HFFc6 (cell line): ENCODE results near the gene GMEB2. TPM values are rescaled to one million over a fixed set of nuclear protein-coding genes. Genes with fewer than 3 reads are reported as not detected.

Experiments used
- DNase-seq: peaks from one replicate; pipeline ENCODE4 v3.0.0-alpha.2; 2018
- H3K27ac Mint-ChIP-seq: 2 replicates; pipeline ENCODE4 v1.8.0; 2020; ENCODE audit warnings: mild to moderate bottlenecking, mixed read lengths
- H3K27me3 Mint-ChIP-seq: 2 replicates; pipeline ENCODE4 v1.8.0; 2021; ENCODE audit warnings: mild to moderate bottlenecking, moderate library complexity, mixed read lengths; ENCODE audit not compliant: insufficient read depth
- H3K36me3 Mint-ChIP-seq: 2 replicates; pipeline ENCODE4 v1.8.0; 2021; ENCODE audit warnings: low read depth, mixed read lengths
- H3K4me1 Mint-ChIP-seq: 2 replicates; pipeline ENCODE4 v1.8.0; 2020; ENCODE audit warnings: low read depth, mixed read lengths
- H3K4me3 Mint-ChIP-seq: 2 replicates; pipeline ENCODE4 v1.8.0; 2020; ENCODE audit warnings: mild to moderate bottlenecking, moderate library complexity, mixed read lengths
- H3K9me3 Mint-ChIP-seq: 2 replicates; pipeline ENCODE4 v1.8.0; 2020; ENCODE audit warnings: mild to moderate bottlenecking, mixed read lengths
- total RNA-seq, 6 experiments: library from RNA; stranded (reverse); fragmentation: NEBNext Ultra II Directional; extraction: Animal tissue kit (Norgen Biotek cat#: 25700); gene quantifications; 2 replicates in 1 of 6; 3 replicates in 5 of 6; pipeline ENCODE4 v1.2.3, GENCODE V29; 2021
- TF ChIP-seq, protein P1 (sequence below): fragments of 200-600 bp; sonication (generic); IDR thresholded peaks from 2 replicates; pipeline ENCODE4 v1.5.0; 2021; ENCODE audit warnings: antibody characterized with exemption, mild to moderate bottlenecking

GMEB2 gene
- total RNA-seq, 6 experiments from 2014 or later = 10.9 to 12.4 (median 12.0) TPM

DNA sequence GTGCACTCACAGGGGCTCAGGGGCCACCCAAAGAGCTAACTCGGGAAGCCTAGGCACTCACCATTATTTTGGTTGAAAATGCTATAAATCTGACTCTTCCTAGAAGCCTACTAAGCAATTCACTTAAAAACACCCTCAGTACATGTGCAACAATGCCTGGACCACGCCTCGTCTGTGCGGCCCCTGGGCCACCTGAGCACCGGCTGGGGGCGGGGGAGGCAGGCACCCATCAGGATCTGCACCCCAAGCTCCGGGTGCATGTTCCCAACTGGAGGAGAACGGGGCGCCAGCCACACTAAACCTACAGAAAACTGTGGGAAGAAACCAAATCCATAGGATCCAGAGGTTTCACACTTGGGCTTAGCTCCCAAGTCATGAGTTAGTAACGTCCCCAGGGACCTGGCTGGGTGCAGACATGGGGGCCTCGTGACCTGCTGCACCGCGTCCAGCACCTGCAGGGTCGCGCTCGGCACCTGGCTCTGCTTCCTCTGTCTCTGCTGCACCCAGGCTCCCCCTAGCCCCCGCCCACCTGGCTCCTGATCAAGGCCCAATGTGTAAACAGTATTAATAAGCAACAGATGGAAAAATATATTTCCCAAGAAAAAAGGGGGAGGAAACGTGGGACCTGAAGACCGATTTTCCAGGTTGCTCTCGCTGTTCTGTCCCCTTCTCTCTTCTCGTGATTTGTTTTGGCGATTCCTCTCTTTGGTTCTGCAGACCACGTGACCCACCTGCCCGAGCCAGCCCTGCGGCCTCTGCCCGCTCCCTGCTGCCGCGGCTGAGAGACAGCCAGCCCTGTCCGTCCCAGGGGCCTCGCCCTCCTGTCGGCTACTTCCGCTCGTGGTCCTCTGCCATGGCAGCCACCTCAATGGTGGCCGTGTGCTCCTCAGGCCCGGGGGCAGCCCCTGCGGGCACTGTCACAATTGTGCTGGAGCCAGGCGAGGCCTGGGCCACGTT lies 37.4 kb downstream of the GMEB2 start:
- no peak overlapping the region for H3K4me3 Mint-ChIP-seq
- TF ChIP-seq, protein P1, sequence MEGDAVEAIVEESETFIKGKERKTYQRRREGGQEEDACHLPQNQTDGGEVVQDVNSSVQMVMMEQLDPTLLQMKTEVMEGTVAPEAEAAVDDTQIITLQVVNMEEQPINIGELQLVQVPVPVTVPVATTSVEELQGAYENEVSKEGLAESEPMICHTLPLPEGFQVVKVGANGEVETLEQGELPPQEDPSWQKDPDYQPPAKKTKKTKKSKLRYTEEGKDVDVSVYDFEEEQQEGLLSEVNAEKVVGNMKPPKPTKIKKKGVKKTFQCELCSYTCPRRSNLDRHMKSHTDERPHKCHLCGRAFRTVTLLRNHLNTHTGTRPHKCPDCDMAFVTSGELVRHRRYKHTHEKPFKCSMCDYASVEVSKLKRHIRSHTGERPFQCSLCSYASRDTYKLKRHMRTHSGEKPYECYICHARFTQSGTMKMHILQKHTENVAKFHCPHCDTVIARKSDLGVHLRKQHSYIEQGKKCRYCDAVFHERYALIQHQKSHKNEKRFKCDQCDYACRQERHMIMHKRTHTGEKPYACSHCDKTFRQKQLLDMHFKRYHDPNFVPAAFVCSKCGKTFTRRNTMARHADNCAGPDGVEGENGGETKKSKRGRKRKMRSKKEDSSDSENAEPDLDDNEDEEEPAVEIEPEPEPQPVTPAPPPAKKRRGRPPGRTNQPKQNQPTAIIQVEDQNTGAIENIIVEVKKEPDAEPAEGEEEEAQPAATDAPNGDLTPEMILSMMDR = no peak

DNA sequence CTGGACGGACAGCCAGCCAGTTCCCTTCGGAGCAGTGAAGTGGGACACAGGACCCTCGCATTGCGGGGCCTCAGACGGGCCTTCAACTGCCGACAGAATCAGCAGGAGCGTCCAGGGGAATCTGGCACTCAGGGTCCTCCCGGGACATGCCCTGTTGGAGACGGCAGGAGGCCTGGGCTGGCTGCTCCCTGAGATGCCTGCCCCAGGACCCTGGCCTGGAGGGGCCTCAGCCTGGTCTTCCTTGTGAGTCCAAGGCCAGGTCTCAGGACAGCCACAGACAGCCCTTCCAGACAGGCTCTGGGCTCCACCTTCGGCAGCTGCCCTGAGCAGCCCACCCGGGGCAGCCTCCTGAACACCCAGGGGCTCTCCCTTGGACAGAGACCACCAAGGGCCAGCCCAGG lies 38.3 kb downstream of the GMEB2 start:
- no peaks in the 10 kb centered on the region for H3K4me1 Mint-ChIP-seq
- no peak overlapping the region for H3K4me3 Mint-ChIP-seq
- H3K27ac Mint-ChIP-seq = no peak overlapping the region
- no peaks in the 10 kb centered on the region for H3K9me3 Mint-ChIP-seq
- TF ChIP-seq, protein P1 = no peak
- no peaks in the 10 kb centered on the region; the same call in none of the 2 replicates for H3K27me3 Mint-ChIP-seq
- no peak for DNase-seq
- H3K36me3 Mint-ChIP-seq = peaks cover 15% of the 10 kb centered on the region

More for the DNA sequence above, 37.4 kb downstream of the GMEB2 start:
- Mint-ChIP-seq H3K36me3 (peaks cover 15% of the 10 kb centered on the region), H3K9me3 (no peaks in the 10 kb centered on the region), H3K27me3 (no peaks in the 10 kb centered on the region; the same call in none of the 2 replicates), H3K27ac (no peak overlapping the region), H3K4me1 (peaks cover 8% of the 10 kb centered on the region; the same call in 1 of the 2 replicates)
- DNase-seq = no peak

DNA sequence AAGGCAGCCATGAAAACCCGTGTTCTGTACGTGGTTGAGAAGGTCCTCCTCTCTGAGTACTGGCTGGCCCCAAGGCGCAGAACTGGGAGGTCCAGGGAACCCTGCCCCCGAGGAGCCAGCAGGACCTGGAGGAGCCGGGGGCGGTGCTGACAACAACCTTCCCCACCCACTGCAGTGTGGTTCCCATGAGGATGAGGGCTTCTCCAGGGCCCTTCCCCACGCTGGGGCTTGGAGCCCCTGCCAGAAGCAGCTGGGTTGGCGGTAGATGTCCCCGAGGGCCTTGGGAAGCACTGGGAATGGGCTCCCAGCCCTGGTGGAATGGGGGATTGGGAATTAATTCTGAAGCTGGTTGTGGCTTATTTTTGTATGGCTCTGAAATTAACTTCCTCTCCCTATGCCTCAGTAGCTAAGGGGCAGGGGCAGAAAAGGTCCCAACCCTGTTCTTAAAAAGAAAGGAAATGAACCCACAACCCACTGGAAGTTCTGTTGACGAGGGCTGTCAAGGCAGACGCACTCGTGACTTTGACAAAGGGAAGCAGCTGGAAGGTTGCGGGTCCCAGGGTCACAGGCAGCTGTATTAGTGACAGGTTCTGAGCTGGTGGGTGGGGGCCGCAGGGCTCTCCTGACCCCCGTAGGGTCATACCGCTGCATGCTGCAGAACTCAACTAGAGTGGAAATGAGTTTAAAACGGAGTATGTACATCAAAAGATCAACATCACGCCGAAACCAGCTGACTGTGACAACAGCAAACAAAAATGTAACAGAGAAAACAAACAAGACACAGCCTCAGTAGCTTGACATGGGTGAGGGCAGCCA lies 38.9 kb downstream of the GMEB2 start:
- H3K4me1 Mint-ChIP-seq = no peaks in the 10 kb centered on the region
- no peaks in the 10 kb centered on the region; the same call in none of the 2 replicates for H3K27me3 Mint-ChIP-seq
- H3K9me3 Mint-ChIP-seq = no peaks in the 10 kb centered on the region
- DNase-seq = no peak
- no peak overlapping the region for H3K4me3 Mint-ChIP-seq
- peaks cover 10% of the 10 kb centered on the region for H3K36me3 Mint-ChIP-seq
- H3K27ac Mint-ChIP-seq = no peak overlapping the region
- TF ChIP-seq, protein P1 = no peak

DNA sequence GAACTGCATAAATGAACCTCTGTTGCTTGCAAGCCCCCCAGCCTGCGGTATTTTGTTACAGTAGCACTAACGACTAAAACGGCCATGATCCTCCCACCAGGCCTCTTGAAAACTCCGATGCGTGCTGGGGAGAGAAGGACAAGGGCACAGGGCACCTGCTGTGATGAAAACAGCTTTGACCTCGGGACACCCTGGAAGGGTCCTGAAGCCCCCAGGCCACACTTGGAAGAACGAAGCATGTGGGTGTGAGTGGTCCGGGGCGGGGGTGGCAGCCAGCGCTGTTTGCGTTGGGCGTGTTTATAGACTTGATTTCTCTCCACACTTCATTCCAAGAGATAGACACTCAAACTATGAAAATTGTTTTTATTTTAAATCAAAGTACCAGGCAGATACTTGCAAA lies 39.6 kb downstream of the GMEB2 start:
- H3K4me1 Mint-ChIP-seq = no peaks in the 10 kb centered on the region
- H3K27ac Mint-ChIP-seq = no peak overlapping the region
- peaks cover 4% of the 10 kb centered on the region for H3K27me3 Mint-ChIP-seq
- TF ChIP-seq, protein P1 = no peak
- no peak overlapping the region for H3K4me3 Mint-ChIP-seq
- peaks cover 9% of the 10 kb centered on the region for H3K36me3 Mint-ChIP-seq
- DNase-seq = no peak
- no peaks in the 10 kb centered on the region for H3K9me3 Mint-ChIP-seq

DNA sequence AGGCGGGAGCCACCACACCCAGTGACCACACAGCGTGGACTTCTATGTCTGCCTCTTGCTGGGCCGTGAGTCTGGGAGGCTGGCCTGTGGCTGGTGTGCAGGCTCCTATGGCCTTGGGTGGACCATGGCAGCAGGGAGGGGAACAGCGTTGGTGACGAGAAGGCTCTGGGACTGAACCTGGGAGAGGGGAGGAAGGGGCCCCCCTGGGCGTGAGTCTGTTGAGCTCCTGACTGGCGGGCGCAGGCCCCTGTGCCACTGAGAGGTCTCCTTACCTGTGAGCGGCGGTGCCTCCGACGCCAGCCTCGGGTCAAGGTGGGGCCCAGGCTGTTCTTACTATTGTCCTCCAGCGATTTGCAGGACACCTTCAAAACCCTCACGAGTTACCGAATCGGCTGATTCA lies 40.1 kb downstream of the GMEB2 start:
- Mint-ChIP-seq H3K9me3 (no peaks in the 10 kb centered on the region), H3K4me1 (no peaks in the 10 kb centered on the region)

More for the DNA sequence above, 40.1 kb downstream of the GMEB2 start:
- TF ChIP-seq, protein P1 = no peak
- H3K36me3 Mint-ChIP-seq = peaks cover 9% of the 10 kb centered on the region
- DNase-seq = no peak
- peaks cover 6% of the 10 kb centered on the region for H3K27me3 Mint-ChIP-seq
- H3K4me3 Mint-ChIP-seq = no peak overlapping the region
- no peak overlapping the region for H3K27ac Mint-ChIP-seq
